ENCODE results near the gene FOXC1.

FOXC1 gene

GRCh38 chr6:1641343-1641885 lies 31.7 kb downstream of the FOXC1 start:
- ATAC-seq (ENCODE audit: low read depth) (peak; percentile 85), DNase-seq (ENCODE audit: low spot score) (no peak)
- Histone ChIP-seq H3K4me1 (ENCODE audit: insufficient read depth, poor library complexity, severe bottlenecking) (peaks cover 18% of the 10 kb centered on the region), H3K4me3 (ENCODE audit: severe bottlenecking) (no peak overlapping the region), H3K36me3 (ENCODE audit: low read depth) (no peaks in the 10 kb centered on the region), H3K9me3 (ENCODE audit: severe bottlenecking) (no peaks in the 10 kb centered on the region), H3K27me3 (ENCODE audit: insufficient read depth, poor library complexity, severe bottlenecking) (no peaks in the 10 kb centered on the region), H3K27ac (ENCODE audit: poor library complexity, severe bottlenecking) (no peak overlapping the region)
- no peak for TF ChIP-seq CTCF (IDR thresholded peaks at IDR 0.05; ENCODE audit: poor library complexity, severe bottlenecking)

GRCh38 chr6:1643111-1643510 lies 33.4 kb downstream of the FOXC1 start:
- no peak overlapping the region for H3K27ac ChIP-seq (ENCODE audit: poor library complexity, severe bottlenecking)
- H3K27me3 ChIP-seq (ENCODE audit: insufficient read depth, poor library complexity, severe bottlenecking) = no peaks in the 10 kb centered on the region
- no peak overlapping the region for H3K4me3 ChIP-seq (ENCODE audit: severe bottlenecking)
- H3K36me3 ChIP-seq (ENCODE audit: low read depth) = no peaks in the 10 kb centered on the region
- DNase-seq (ENCODE audit: low spot score) (no peak), ATAC-seq (ENCODE audit: low read depth) (no peak)
- H3K9me3 ChIP-seq (ENCODE audit: severe bottlenecking) = no peaks in the 10 kb centered on the region
- peaks cover 10% of the 10 kb centered on the region for H3K4me1 ChIP-seq (ENCODE audit: insufficient read depth, poor library complexity, severe bottlenecking)
- no peak for TF ChIP-seq CTCF (IDR thresholded peaks at IDR 0.05; ENCODE audit: poor library complexity, severe bottlenecking)

- H3K27ac ChIP-seq (ENCODE audit: poor library complexity, severe bottlenecking) = no peak overlapping the region
- H3K9me3 ChIP-seq (ENCODE audit: severe bottlenecking) = no peaks in the 10 kb centered on the region
- H3K27me3 ChIP-seq (ENCODE audit: insufficient read depth, poor library complexity, severe bottlenecking) = no peaks in the 10 kb centered on the region
- no peak for TF ChIP-seq CTCF (IDR thresholded peaks at IDR 0.05; ENCODE audit: poor library complexity, severe bottlenecking)
- DNase-seq (ENCODE audit: low spot score) (no peak), ATAC-seq (ENCODE audit: low read depth) (no peak)
- peaks cover 10% of the 10 kb centered on the region for H3K4me1 ChIP-seq (ENCODE audit: insufficient read depth, poor library complexity, severe bottlenecking)
- no peak overlapping the region for H3K4me3 ChIP-seq (ENCODE audit: severe bottlenecking)
- no peaks in the 10 kb centered on the region for H3K36me3 ChIP-seq (ENCODE audit: low read depth)
Observed at GRCh38 chr6:1643830-1644445, 34.2 kb downstream of the FOXC1 start.

GRCh38 chr6:1644516-1645060 lies 34.9 kb downstream of the FOXC1 start:
- no peaks in the 10 kb centered on the region for H3K36me3 ChIP-seq (ENCODE audit: low read depth)
- peaks cover 10% of the 10 kb centered on the region for H3K4me1 ChIP-seq (ENCODE audit: insufficient read depth, poor library complexity, severe bottlenecking)
- H3K27ac ChIP-seq (ENCODE audit: poor library complexity, severe bottlenecking) = no peak overlapping the region
- H3K9me3 ChIP-seq (ENCODE audit: severe bottlenecking) = no peaks in the 10 kb centered on the region
- DNase-seq (ENCODE audit: low spot score) (no peak), ATAC-seq (ENCODE audit: low read depth) (no peak)
- no peak for TF ChIP-seq CTCF (IDR thresholded peaks at IDR 0.05; ENCODE audit: poor library complexity, severe bottlenecking)
- no peak overlapping the region for H3K4me3 ChIP-seq (ENCODE audit: severe bottlenecking)
- H3K27me3 ChIP-seq (ENCODE audit: insufficient read depth, poor library complexity, severe bottlenecking) = no peaks in the 10 kb centered on the region
